Activated T-helper 17 cell treated with anti-CD3 and anti-CD28 coated beads, Interleukin-2, amount 50 U/mL, for 72 hours (primary cell): ENCODE results near the gene KIAA0513. TPM values are rescaled to one million over a fixed set of nuclear protein-coding genes. Genes with fewer than 3 reads are reported as not detected.

ENCODE experiments used
- ATAC-seq: fragments of 150-1000 bp; cut with Tn5 transposase; replicated peaks from 2 replicates; pipeline ENCODE4 v1.10.0; 2021; ENCODE audit warnings: mild to moderate bottlenecking, moderate library complexity
- H3K27ac Mint-ChIP-seq: one replicate; pipeline ENCODE4 v1.8.0; 2022; ENCODE audit warnings: mixed read lengths
- H3K27me3 Mint-ChIP-seq: one replicate; pipeline ENCODE4 v1.8.0; 2022; ENCODE audit warnings: mixed read lengths
- H3K36me3 Mint-ChIP-seq: one replicate; pipeline ENCODE4 v1.8.0; 2022; ENCODE audit warnings: low read depth, mild to moderate bottlenecking, mixed read lengths
- H3K4me1 Mint-ChIP-seq: one replicate; pipeline ENCODE4 v1.8.0; 2022; ENCODE audit warnings: mixed read lengths
- H3K4me3 Mint-ChIP-seq: one replicate; pipeline ENCODE4 v1.8.0; 2022; ENCODE audit warnings: mild to moderate bottlenecking, mixed read lengths
- H3K9me3 Mint-ChIP-seq: one replicate; pipeline ENCODE4 v1.8.0; 2022; ENCODE audit warnings: mixed read lengths
- total RNA-seq, 2 donors: library from RNA; stranded (reverse); gene quantifications; one replicate each; pipeline ENCODE4 v1.2.3, GENCODE V29; 2022

The KIAA0513 gene
- total RNA-seq, 2 donors from 2014 or later: 3.9 to 9.6 TPM

DNA sequence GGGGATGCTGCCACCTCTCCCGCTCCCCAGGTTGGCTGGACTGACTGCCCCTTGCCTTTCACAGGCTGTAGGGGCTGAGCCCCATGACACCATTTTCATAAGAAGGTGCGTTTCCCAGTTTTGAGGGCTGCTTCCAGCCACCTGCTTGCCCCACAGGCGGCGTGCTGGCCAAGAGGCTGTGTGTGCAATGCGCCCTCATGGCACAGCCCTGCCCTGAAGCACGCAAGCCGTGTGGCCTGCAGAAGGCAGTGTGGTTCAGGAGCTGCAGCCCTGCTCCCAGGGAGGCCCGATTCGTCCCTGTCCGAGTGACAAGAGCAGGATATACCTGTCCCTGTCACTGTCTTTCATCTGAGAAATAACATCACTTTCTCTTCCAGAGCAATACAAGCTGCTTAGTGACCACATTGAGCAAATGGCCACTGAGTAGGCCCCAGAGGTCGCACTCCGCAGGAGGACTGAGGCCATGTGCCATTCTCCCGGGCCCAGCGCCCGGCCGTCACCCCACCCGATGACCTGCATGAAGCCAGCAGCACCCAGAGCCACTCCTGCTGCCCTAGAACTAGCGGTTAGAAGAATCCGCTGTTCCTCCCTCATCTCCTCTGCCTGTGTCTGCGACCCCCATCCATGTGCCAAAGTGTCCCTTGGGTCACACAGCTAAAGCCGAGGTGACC is 60.4 kb downstream of the KIAA0513 start:
- H3K27me3 Mint-ChIP-seq: no peaks in the 10 kb centered on the region
- no peak overlapping the region for H3K4me3 Mint-ChIP-seq
- no peaks in the 10 kb centered on the region for H3K4me1 Mint-ChIP-seq
- H3K36me3 Mint-ChIP-seq: no peaks in the 10 kb centered on the region
- H3K9me3 Mint-ChIP-seq: no peaks in the 10 kb centered on the region
- no peak for ATAC-seq
- H3K27ac Mint-ChIP-seq: no peak overlapping the region

DNA sequence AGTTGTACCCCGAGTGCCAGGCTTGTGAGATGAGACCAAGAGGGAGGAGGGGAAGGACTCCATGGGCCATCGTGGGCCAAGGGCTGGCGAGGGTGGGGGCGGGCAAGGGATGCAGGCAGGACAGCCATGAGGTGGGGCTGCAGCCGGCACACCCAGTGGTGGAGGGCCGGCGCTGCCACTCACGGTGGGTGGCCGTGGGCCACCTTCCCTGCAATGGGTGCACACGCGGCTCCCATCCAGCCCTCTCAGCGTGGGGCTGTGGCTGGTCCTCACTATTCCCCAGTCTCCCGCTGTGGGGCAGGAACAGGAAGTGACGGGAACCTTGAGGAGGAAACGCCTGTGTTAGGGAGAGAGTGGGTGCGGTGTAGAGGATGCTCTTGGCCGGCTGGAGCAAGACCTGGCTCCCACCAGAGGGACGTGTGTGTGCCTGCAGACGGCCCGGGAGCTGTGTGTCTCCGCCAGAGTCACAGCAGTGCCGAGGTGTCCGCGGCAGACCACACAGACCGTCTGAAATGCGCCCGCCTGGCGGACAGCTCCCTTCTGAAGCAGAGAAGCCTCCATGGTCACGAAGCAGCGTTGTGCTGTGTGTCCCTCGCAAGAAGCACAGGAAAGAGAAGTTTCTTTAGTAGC is 61.1 kb downstream of the KIAA0513 start:
- H3K9me3 Mint-ChIP-seq: no peaks in the 10 kb centered on the region
- H3K27ac Mint-ChIP-seq: no peak overlapping the region
- H3K36me3 Mint-ChIP-seq: no peaks in the 10 kb centered on the region
- H3K27me3 Mint-ChIP-seq: no peaks in the 10 kb centered on the region
- H3K4me3 Mint-ChIP-seq: no peak overlapping the region
- no peaks in the 10 kb centered on the region for H3K4me1 Mint-ChIP-seq
- no peak for ATAC-seq

DNA sequence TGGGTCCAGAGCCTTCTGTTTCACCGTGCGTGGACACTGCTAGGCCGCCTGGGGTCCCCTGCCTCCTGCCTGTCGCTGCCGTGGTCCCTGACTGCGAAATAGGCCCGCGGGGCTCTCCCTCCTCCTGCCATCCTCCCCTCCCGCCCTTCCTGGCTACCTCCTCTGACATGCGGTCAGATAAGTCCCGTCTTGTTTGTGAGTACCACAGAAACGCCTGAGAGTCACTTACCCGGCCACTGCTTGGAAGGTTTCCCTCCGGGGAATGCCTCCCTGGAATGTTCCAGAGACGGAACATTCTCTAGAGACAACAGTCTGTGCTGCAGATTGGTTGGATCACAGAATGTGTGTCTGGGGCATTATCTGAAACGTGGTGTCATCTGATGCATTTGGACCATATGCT is 61.9 kb downstream of the KIAA0513 start:
- ATAC-seq: no peak
- no peaks in the 10 kb centered on the region for H3K27me3 Mint-ChIP-seq
- no peaks in the 10 kb centered on the region for H3K36me3 Mint-ChIP-seq

DNA sequence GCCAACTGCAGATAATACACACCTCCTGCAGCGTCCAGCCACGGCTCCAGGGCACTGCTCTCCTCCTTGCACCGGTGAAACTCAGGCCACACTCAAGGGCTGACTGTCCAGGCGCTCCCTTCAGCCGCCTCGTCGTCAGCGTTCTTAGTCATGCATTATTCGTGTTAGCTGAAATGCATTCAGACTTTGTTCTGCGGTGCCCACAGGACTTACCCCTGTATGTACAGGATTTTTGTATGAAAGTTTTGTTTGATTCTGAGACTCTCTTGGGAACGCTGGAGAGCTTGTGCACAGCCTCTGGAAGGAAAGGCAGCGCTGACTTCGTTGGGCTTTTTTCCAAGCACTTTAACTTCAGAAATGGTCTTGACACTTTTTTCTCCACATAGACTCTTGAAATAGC is 62.6 kb downstream of the KIAA0513 start:
- H3K4me1 Mint-ChIP-seq: no peaks in the 10 kb centered on the region
- no peaks in the 10 kb centered on the region for H3K36me3 Mint-ChIP-seq
- no peaks in the 10 kb centered on the region for H3K9me3 Mint-ChIP-seq
- no peak overlapping the region for H3K27ac Mint-ChIP-seq
- no peak for ATAC-seq
- H3K27me3 Mint-ChIP-seq: no peaks in the 10 kb centered on the region
- no peak overlapping the region for H3K4me3 Mint-ChIP-seq

More for the DNA sequence above, 61.9 kb downstream of the KIAA0513 start:
- no peaks in the 10 kb centered on the region for H3K9me3 Mint-ChIP-seq
- no peak overlapping the region for H3K4me3 Mint-ChIP-seq
- H3K4me1 Mint-ChIP-seq: no peaks in the 10 kb centered on the region
- no peak overlapping the region for H3K27ac Mint-ChIP-seq

DNA sequence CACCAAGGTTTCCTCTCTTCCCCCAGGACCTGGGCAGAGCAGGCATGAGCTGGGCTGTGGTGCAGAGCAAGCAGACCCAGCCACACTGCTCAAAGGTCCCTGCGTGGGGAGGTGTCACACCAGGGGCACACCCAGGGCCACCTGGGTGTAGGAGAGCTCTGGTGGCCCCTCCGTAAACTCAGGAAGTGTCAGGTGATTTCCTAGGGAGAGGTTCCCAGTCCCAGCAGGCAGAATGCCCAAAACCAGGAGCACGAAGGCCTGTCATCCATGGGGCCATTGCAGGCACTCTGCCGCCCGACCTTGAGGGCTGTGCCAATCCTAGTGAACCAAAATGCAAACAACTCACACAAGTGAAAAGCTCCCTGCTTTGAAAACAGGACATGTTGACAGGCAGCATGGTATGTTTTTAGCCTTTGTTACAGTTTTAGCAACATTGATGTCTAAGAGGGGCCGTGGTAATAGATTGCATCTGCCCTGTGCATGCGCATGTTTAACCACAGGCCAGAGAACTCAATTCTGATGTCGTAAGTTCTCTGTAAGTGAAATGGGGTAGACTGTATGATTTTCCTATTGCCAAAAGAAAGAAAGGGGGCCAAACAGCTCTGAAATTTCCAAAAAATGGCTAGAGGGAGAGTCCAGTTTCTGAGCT is 63.4 kb downstream of the KIAA0513 start:
- H3K4me1 Mint-ChIP-seq: no peaks in the 10 kb centered on the region
- no peaks in the 10 kb centered on the region for H3K9me3 Mint-ChIP-seq
- H3K27me3 Mint-ChIP-seq: no peaks in the 10 kb centered on the region
- no peak overlapping the region for H3K4me3 Mint-ChIP-seq
- H3K27ac Mint-ChIP-seq: no peak overlapping the region
- no peak for ATAC-seq
- H3K36me3 Mint-ChIP-seq: no peaks in the 10 kb centered on the region

DNA sequence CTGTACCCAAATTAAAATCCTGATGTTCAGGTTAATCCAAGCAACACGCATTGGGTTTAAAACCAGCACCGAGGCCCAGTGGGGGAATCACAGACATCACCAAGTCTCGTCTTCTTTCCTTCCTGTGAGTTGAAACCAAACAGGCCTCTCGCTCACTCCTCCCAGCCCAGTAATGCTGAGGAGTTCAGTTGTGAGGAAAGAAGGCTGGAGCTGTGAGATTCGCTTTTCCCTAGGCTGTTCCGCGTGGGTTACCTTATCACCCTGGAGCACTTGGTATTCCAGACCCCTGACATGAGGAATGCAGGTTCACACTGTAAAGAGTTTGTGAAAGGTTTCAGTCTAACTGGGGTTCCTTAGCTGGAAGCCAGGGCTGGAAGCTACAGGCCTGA is 63.9 kb downstream of the KIAA0513 start:
- no peak for ATAC-seq
- Mint-ChIP-seq H3K27ac (no peak overlapping the region), H3K36me3 (no peaks in the 10 kb centered on the region), H3K4me3 (no peak overlapping the region), H3K4me1 (no peaks in the 10 kb centered on the region), H3K9me3 (no peaks in the 10 kb centered on the region), H3K27me3 (no peaks in the 10 kb centered on the region)

DNA sequence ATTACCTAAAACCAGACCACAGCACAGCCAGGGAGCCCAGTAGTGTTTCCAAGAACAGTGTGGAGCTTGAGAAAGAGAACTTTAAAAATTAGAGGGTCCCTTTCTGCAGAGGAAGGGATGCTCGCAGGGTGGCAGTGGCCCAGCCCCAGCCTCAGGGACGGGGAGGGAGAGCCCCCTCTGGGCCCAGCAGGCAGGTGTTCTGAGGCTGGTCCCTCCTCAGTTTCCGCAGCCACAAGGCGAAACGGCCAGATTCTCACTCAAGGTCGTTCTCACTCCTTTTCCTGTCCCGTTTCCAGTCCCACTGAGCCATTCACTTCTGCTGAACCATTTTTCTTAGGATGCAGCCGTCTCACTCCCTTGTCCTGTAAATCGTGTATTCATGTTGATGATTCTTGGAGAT is 64.7 kb downstream of the KIAA0513 start:
- ATAC-seq: no peak
- H3K4me3 Mint-ChIP-seq: no peak overlapping the region
- no peaks in the 10 kb centered on the region for H3K27me3 Mint-ChIP-seq
- no peaks in the 10 kb centered on the region for H3K4me1 Mint-ChIP-seq
- H3K27ac Mint-ChIP-seq: no peak overlapping the region
- no peaks in the 10 kb centered on the region for H3K36me3 Mint-ChIP-seq
- no peaks in the 10 kb centered on the region for H3K9me3 Mint-ChIP-seq

DNA sequence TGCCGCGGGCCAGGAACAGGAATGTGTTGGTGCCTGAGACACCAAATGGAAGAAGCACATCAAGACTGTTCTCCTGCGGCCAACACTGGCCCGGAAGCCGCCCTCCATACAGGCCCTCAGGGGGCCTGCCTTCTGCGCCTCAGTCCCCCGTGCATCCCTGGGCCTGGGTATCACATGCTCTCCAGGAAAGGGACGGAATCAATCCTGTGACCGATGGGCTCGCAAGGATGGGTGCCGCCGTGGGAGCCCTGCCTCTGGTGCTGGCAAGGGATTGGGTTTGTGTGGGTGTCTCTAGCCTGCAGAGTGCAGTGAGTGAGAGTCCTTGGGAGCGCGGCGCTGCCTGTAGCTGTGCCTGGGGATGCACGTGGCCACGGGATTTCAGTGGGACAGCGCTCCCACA is 65.3 kb downstream of the KIAA0513 start:
- Mint-ChIP-seq H3K4me1 (no peaks in the 10 kb centered on the region), H3K27me3 (no peaks in the 10 kb centered on the region), H3K4me3 (no peak overlapping the region), H3K9me3 (no peaks in the 10 kb centered on the region), H3K27ac (no peak overlapping the region), H3K36me3 (no peaks in the 10 kb centered on the region)
- ATAC-seq: no peak

DNA sequence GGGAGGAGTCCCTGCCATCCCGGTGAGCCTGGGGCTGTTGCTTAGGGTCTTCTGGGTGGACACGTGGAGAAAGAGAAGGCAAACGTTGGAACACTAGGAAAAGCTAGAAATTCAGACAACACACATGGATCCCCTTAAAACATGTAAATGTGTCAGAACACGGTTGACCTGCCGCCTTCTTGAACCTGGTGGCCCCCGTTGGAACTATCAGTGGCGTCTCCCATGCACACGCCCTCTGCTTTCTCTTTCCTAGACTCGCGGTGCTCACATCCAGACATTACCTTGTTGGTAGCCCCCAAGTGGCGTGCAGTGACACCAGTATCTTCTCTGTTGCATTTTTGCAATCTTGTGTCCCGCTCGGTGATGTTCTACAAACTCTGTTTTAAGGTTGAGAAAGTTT is 66.1 kb downstream of the KIAA0513 start:
- no peak for ATAC-seq
- Mint-ChIP-seq H3K9me3 (no peaks in the 10 kb centered on the region), H3K27me3 (no peaks in the 10 kb centered on the region), H3K4me3 (no peak overlapping the region), H3K27ac (no peak overlapping the region), H3K36me3 (no peaks in the 10 kb centered on the region), H3K4me1 (no peaks in the 10 kb centered on the region)

DNA sequence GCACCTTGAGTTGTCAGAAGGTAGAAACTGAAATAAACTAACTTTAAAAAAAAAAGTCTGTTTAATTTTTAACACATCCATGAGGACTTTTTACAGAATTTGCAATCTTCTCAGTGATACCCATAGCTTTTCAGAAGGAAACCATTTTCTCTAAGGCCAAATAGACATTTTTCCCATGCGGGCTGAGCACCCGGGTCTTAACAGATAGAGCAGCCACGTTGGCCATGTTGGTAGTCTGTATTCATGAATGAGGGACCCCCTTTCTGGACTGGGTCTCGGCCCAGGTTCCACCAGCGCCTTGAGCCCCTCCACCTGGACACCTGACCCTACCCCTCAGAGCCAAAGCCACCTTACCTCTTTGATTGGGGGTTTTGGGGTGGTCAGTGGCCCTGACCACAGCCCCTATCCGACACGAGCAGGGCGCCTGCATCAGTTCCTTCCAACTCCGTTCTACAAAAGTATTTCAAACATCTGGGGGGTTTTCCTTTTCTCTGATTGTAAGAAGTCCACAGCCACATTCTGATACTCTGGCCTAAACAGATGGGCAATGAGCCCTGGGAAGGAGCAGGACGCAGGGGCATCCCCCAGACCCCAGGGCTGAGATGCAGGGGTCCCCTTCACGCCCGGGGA is 66.7 kb downstream of the KIAA0513 start:
- no peaks in the 10 kb centered on the region for H3K36me3 Mint-ChIP-seq
- H3K27ac Mint-ChIP-seq: no peak overlapping the region
- H3K27me3 Mint-ChIP-seq: no peaks in the 10 kb centered on the region
- no peaks in the 10 kb centered on the region for H3K4me1 Mint-ChIP-seq
- no peak for ATAC-seq
- H3K4me3 Mint-ChIP-seq: no peak overlapping the region
- H3K9me3 Mint-ChIP-seq: no peaks in the 10 kb centered on the region

DNA sequence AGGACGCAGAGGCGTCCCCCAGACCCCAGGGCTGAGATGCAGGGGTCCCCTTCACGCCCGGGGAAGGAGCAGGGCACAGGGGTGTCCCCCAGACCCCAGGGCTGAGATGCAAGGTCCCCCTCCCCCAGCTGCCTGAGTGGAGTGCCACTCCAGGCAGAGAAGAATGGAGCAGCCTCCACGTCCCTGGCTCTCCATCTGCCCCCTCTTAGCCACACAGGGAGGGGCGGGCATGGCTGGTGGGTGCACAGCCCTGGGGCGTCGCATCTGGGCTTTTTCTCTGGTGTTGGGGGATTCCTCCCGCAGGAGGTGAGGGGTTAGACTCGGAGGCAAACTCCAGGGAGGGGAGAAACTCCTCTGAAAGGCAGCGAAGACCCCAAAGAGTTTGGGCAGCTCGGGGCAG is 67.2 kb downstream of the KIAA0513 start:
- Mint-ChIP-seq H3K4me3 (no peak overlapping the region), H3K36me3 (no peaks in the 10 kb centered on the region), H3K27ac (no peak overlapping the region), H3K27me3 (no peaks in the 10 kb centered on the region), H3K4me1 (no peaks in the 10 kb centered on the region), H3K9me3 (no peaks in the 10 kb centered on the region)
- no peak for ATAC-seq

DNA sequence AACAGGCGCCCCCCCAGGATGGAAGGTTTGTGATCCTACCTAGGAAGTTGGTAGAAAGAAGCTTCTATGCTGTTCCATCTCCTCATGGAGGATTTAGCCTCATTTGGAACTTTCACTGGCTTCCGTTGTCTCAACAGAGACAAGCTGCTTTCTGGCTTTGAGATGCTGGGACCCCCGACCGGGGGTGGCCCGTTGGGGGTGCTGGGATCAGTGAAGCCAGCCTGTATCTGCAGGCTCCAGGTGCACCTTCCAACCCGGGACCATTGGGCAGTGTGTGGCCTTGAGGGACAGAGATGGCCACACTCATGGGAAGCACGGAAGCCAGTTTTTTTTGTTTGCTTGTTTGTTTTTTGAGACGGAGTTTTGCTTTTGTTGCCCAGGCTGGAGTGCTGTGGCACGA is 69.3 kb downstream of the KIAA0513 start:
- Mint-ChIP-seq H3K36me3 (no peaks in the 10 kb centered on the region), H3K27me3 (no peaks in the 10 kb centered on the region), H3K9me3 (no peaks in the 10 kb centered on the region), H3K4me1 (no peaks in the 10 kb centered on the region), H3K4me3 (no peak overlapping the region), H3K27ac (no peak overlapping the region)
- ATAC-seq: no peak

DNA sequence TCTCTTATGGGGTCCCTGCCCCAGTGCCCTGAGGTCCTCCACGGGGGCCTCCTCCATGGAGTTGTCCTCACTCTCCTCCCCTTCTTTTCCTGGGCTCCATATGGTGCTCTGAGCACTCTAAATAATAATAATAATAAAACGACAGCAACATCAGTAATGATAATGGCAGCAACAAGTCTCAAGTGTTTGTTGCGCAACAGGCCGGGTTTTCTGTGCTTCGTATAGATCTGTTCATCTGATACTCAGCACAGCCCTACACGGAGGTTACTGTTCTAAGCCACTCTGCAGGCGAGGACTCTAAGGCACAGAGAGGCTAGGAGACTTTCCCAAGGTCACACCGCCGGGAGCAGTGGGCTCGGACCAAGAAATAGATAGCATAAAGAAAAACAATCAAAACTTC is 71.0 kb downstream of the KIAA0513 start:
- no peak for ATAC-seq
- Mint-ChIP-seq H3K9me3 (no peaks in the 10 kb centered on the region), H3K36me3 (no peaks in the 10 kb centered on the region), H3K4me1 (peaks cover 2% of the 10 kb centered on the region), H3K27ac (no peak overlapping the region), H3K4me3 (no peak overlapping the region), H3K27me3 (no peaks in the 10 kb centered on the region)

DNA sequence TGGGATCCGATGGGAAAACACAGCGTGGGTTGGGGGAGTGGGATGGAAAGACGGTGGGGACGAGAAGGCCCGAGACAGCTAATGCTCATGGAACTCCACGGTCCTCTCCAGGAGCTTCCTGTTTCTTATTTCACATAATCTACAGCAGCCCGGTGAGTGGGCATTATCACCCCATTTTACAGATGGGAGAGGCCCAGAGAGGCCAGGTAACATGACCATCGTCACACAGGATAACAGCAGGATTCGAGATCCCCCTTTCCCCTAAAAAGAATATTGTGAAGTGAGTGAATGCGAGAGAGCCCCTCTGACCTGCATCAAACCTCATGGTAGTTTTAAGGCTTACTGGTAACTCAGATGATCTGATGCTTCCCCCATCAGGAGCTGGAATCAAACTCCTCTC is 72.7 kb downstream of the KIAA0513 start:
- H3K9me3 Mint-ChIP-seq: no peaks in the 10 kb centered on the region
- no peak for ATAC-seq
- H3K27me3 Mint-ChIP-seq: no peaks in the 10 kb centered on the region
- H3K4me1 Mint-ChIP-seq: peaks cover 11% of the 10 kb centered on the region
- no peak overlapping the region for H3K27ac Mint-ChIP-seq
- H3K4me3 Mint-ChIP-seq: no peak overlapping the region
- no peaks in the 10 kb centered on the region for H3K36me3 Mint-ChIP-seq
